PC-9 (cell line): ENCODE results near the gene BICC1. TPM values are rescaled to one million over a fixed set of nuclear protein-coding genes. Genes with fewer than 3 reads are reported as not detected.

Experiments
- BruUV-seq: library from RNA; stranded (reverse); fragments of 400-500 nt; replicated peaks from 2 replicates; lab custom pipeline; 2021; lab: Mats Ljungman, UMichigan
- CTCF ChIA-PET: fragments of 300-600 bp; sonication (Branson Sonifier 250); formaldehyde crosslinking; loops from one replicate; lab custom pipeline; 2022; ENCODE audit warnings: antibody characterized with exemption; lab: Charles Lee
- POLR2A ChIA-PET: fragments of 300-600 bp; sonication (Branson Sonifier 250); formaldehyde crosslinking; loops from one replicate; lab custom pipeline; 2022; ENCODE audit warnings: antibody characterized with exemption; ENCODE audit not compliant: unreplicated experiment; lab: Charles Lee
- DNase-seq, 2 experiments: peaks; one replicate each; pipeline versions ENCODE4 v3.0.0 to v3.0.0-alpha.2; 2015 to 2022; ENCODE audit warnings: mixed read lengths in 1 of 2
- H2AFZ ChIP-seq: fragments of 200-600 bp; sonication (generic); 2 replicates; pipeline ENCODE4 v1.8.1; 2017; ENCODE audit warnings: antibody characterized with exemption
- H3F3A ChIP-seq: fragments of 200-600 bp; sonication (generic); 2 replicates; pipeline ENCODE4 v1.8.1; 2017; ENCODE audit warnings: antibody characterized with exemption, mild to moderate bottlenecking, low read depth; ENCODE audit not compliant: insufficient read depth
- H3K27ac ChIP-seq: fragments of 200-600 bp; sonication (generic); 2 replicates; pipeline ENCODE4 v1.6.1; 2016; ENCODE audit warnings: mixed run types
- H3K27me3 ChIP-seq: fragments of 200-600 bp; sonication (generic); 2 replicates; pipeline ENCODE4 v1.6.1; 2016; ENCODE audit warnings: low read depth, mixed run types; ENCODE audit not compliant: insufficient read depth
- H3K36me3 ChIP-seq: fragments of 200-600 bp; sonication (generic); 2 replicates; pipeline ENCODE4 v1.6.1; 2016; ENCODE audit warnings: low read depth, mixed run types
- H3K4me1 ChIP-seq: fragments of 200-600 bp; sonication (generic); replicated peaks from 2 replicates; pipeline ENCODE4 v1.6.1; 2016; ENCODE audit warnings: mixed run types; ENCODE audit not compliant: insufficient read depth
- H3K4me2 ChIP-seq: fragments of 200-600 bp; sonication (generic); 2 replicates; pipeline ENCODE4 v1.6.1; 2017; ENCODE audit warnings: mixed run types
- H3K4me3 ChIP-seq: fragments of 200-600 bp; sonication (generic); 2 replicates; pipeline ENCODE4 v1.6.1; 2016; ENCODE audit warnings: mixed run types
- H3K79me2 ChIP-seq: fragments of 200-600 bp; sonication (generic); 2 replicates; pipeline ENCODE4 v1.6.1; 2017; ENCODE audit warnings: low read depth, mixed run types
- H3K9me2 ChIP-seq: fragments of 200-600 bp; sonication (generic); 2 replicates; pipeline ENCODE4 v1.8.1; 2017; ENCODE audit warnings: mild to moderate bottlenecking; ENCODE audit not compliant: insufficient read depth
- H3K9me3 ChIP-seq: fragments of 200-600 bp; sonication (generic); 2 replicates; pipeline ENCODE4 v1.8.1; 2016; ENCODE audit warnings: low read depth; ENCODE audit not compliant: insufficient read depth
- H4K20me1 ChIP-seq: fragments of 200-600 bp; sonication (generic); 2 replicates; pipeline ENCODE4 v1.8.1; 2017; ENCODE audit not compliant: insufficient read depth
- EZH2 ChIP-seq: fragments of 200-600 bp; sonication (generic); IDR thresholded peaks from 2 replicates; pipeline ENCODE4 v1.8.0; 2017; ENCODE audit warnings: antibody characterized with exemption, low read depth
- intact Hi-C: fragments of 100-400 bp; cut with micrococcal nuclease; formaldehyde crosslinking; loops from one replicate; pipeline ENCODE4 v1.10.0; 2022; ENCODE audit not compliant: unreplicated experiment
- total RNA-seq: library from RNA; stranded (reverse); gene quantifications from 2 replicates; pipeline ENCODE4 v1.2.3, GENCODE V29; 2021
- TF ChIP-seq, protein P1 (sequence below): fragments of 200-600 bp; sonication (generic); conservative IDR thresholded peaks from 2 replicates; pipeline ENCODE4 v1.6.1; 2017; ENCODE audit warnings: mixed run types, antibody characterized with exemption, mild to moderate bottlenecking, moderate library complexity

Gene BICC1
- total RNA-seq, 1 experiment from 2014 or later, result not detected

DNA sequence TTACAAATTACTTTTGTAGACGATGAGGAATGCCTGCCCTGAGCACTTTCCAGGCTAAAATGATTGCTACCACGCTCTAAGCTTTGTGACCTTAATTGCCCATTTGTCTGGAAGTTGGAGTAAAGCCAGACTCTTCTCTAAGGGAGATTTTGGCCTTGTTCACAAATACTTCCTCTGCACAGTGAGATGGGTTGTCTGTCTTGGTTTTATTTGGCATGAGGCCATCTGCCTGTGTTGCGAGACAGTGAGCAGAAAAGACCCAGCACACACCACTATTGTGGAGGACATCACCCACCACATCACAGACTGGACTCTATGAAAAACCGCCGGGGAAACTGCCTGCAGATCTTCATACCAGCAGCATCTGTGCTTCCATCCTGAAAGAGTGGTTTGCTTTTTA lies 138.4 kb downstream of the BICC1 start:
- no peaks in the 10 kb centered on the region for H3K9me3 ChIP-seq
- no peak overlapping the region for H2AFZ ChIP-seq
- ChIA-PET CTCF (no interaction called here), POLR2A (no interaction called here)
- intact Hi-C loops, result no loop called here
- no peak overlapping the region for H3K4me2 ChIP-seq
- TF ChIP-seq, protein P1, sequence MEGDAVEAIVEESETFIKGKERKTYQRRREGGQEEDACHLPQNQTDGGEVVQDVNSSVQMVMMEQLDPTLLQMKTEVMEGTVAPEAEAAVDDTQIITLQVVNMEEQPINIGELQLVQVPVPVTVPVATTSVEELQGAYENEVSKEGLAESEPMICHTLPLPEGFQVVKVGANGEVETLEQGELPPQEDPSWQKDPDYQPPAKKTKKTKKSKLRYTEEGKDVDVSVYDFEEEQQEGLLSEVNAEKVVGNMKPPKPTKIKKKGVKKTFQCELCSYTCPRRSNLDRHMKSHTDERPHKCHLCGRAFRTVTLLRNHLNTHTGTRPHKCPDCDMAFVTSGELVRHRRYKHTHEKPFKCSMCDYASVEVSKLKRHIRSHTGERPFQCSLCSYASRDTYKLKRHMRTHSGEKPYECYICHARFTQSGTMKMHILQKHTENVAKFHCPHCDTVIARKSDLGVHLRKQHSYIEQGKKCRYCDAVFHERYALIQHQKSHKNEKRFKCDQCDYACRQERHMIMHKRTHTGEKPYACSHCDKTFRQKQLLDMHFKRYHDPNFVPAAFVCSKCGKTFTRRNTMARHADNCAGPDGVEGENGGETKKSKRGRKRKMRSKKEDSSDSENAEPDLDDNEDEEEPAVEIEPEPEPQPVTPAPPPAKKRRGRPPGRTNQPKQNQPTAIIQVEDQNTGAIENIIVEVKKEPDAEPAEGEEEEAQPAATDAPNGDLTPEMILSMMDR, result no peak
- no peak for TF ChIP-seq EZH2
- H3K4me3 ChIP-seq, result no peak overlapping the region
- H4K20me1 ChIP-seq, result no peaks in the 10 kb centered on the region
- no peaks in the 10 kb centered on the region for H3K27me3 ChIP-seq
- H3K4me1 ChIP-seq, result no peaks in the 10 kb centered on the region
- H3K36me3 ChIP-seq, result no peaks in the 10 kb centered on the region
- H3K9me2 ChIP-seq, result no peaks in the 10 kb centered on the region
- no peak for DNase-seq
- no peaks in the 10 kb centered on the region for H3F3A ChIP-seq
- no TSS peak for BruUV-seq
- H3K27ac ChIP-seq, result no peak overlapping the region
- no peaks in the 10 kb centered on the region for H3K79me2 ChIP-seq

DNA sequence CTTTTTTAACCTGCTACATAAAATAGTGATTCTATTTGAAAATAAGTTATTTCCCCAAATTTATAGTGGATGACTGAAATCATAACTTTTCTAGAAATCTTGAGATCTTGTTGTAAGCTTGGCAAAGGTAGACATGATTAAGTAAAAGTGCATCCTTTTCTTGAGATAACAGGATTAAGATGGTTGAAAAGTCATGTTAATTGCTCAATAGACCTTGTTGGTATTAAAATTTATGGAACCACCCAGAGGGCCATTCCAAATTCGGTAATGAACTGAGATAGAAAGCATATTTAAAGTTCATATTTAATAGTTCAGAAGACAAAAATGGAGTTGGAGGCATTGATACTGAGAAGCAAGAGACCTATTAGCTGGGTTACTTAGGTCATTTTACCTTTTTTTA lies 139.1 kb downstream of the BICC1 start:
- H3K79me2 ChIP-seq, result no peaks in the 10 kb centered on the region
- intact Hi-C loops, result no loop called here
- TF ChIP-seq EZH2, result no peak
- TF ChIP-seq, protein P1, result no peak
- no peak overlapping the region for H3K4me3 ChIP-seq
- no peak overlapping the region for H2AFZ ChIP-seq
- no peak overlapping the region for H3K27ac ChIP-seq
- H3F3A ChIP-seq, result no peaks in the 10 kb centered on the region
- BruUV-seq, result no TSS peak
- DNase-seq, result no peak
- H3K9me2 ChIP-seq, result no peaks in the 10 kb centered on the region
- CTCF ChIA-PET, result no interaction called here
- no peak overlapping the region for H3K4me2 ChIP-seq
- peaks cover 2% of the 10 kb centered on the region; the same call in 1 of the 2 replicates for H3K27me3 ChIP-seq
- H3K4me1 ChIP-seq, result no peaks in the 10 kb centered on the region
- H3K9me3 ChIP-seq, result no peaks in the 10 kb centered on the region
- POLR2A ChIA-PET, result no interaction called here
- H3K36me3 ChIP-seq, result no peaks in the 10 kb centered on the region
- H4K20me1 ChIP-seq, result no peaks in the 10 kb centered on the region

DNA sequence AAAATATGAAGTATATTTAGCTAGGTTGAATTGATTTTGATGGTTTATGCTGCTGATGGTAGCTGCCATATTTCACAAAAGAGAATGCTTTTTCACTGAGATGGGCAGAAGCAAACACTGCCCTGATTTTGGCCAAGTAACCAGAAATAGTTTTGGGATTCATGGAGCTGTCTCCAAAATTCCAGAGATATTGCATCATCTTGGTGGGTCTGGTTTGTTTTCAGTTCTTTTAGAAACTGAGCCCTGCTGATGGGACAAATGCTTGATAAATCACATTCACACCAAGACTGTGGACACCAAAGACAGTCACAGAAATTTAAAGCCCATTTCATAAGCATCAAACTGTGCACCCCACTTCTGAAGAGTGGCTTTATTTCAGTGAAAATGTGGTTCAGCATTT lies 140.5 kb downstream of the BICC1 start:
- Histone ChIP-seq H4K20me1 (no peaks in the 10 kb centered on the region), H2AFZ (no peak overlapping the region), H3K36me3 (no peaks in the 10 kb centered on the region), H3K4me3 (no peak overlapping the region), H3K4me1 (no peaks in the 10 kb centered on the region), H3K27me3 (peaks cover 8% of the 10 kb centered on the region; the same call in 1 of the 2 replicates), H3K9me2 (no peaks in the 10 kb centered on the region), H3F3A (no peaks in the 10 kb centered on the region), H3K9me3 (no peaks in the 10 kb centered on the region), H3K4me2 (no peak overlapping the region), H3K27ac (no peak overlapping the region), H3K79me2 (no peaks in the 10 kb centered on the region)
- TF ChIP-seq, protein P1, result no peak
- TF ChIP-seq EZH2, result no peak
- ChIA-PET POLR2A (no interaction called here), CTCF (interaction anchor here (0.6 kb wide), 1 partner anchor 470 kb away, joined by 4 read pairs; no protein-coding TSS in a partner anchor)
- no TSS peak for BruUV-seq
- intact Hi-C loops, result no loop called here
- DNase-seq, result no peak
